ENCODE measurements around the gene BCL6. TPM values are rescaled to one million over a fixed set of nuclear protein-coding genes. Genes with fewer than 3 reads are reported as not detected.

BCL6 gene
- total RNA-seq, 2 experiments from 2014 or later = 42.9 to 52.8 TPM

DNA sequence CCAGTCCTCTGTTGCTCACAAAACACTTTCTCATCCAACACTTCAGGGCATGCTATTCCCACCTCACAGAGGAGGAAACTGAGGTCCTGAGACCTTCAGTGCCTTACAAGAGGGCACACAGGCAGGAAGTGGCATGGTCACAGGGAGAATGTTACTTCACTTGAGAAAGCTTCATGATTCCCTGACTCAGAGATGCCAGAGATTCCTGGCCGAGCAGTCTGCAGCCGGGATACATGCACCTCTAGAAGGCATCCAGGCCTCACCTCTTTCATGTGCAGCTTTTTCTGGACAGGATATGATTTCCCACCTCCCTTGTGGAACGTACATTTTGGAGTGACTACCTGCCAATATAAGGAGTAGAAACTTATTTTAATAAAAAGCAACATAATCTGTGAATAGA is 72.3 kb downstream of the BCL6 start:
- intact Hi-C loops (cut with DNase I, micrococcal nuclease) = no loop called here
- H3K27me3 Mint-ChIP-seq = peaks cover 61% of the 10 kb centered on the region
- no peak for DNase-seq

More for the DNA sequence above, 72.3 kb downstream of the BCL6 start:
- ATAC-seq = no peak
- Mint-ChIP-seq H3K4me1 (no peaks in the 10 kb centered on the region), H3K9me3 (ENCODE audit: low read depth) (no peaks in the 10 kb centered on the region), H3K36me3 (ENCODE audit: low read depth) (no peaks in the 10 kb centered on the region), H3K27ac (no peak overlapping the region), H3K4me3 (no peak overlapping the region)
- ChIA-PET CTCF (interaction anchor here (0.8 to 16.9 kb wide), 6 partner anchors 9 to 757 kb away, joined by 3 to 349 read pairs (median 4); no protein-coding TSS in a partner anchor), POLR2A (no interaction called here)

Other genes starting within 250 kb of the BCL6 start
- not detected for gene SST, start 75.1 kb downstream of the BCL6 start, total RNA-seq
- gene RTP2, start 42.9 kb downstream of the BCL6 start, total RNA-seq = not detected